HepG2 (cell line): ENCODE results near the gene INSR. TPM values are rescaled to one million over a fixed set of nuclear protein-coding genes. Genes with fewer than 3 reads are reported as not detected.

Source experiments
- ATAC-seq: fragments of 200-7000 bp; cut with Tn5 transposase; 3 replicates; pipeline ENCODE4 v1.9.1; 2020; ENCODE audit warnings: mild to moderate bottlenecking, moderate library complexity
- BruUV-seq: library from RNA; stranded (reverse); fragments of 400-500 nt; replicated peaks from 2 replicates; lab custom pipeline; 2021; lab: Mats Ljungman, UMichigan
- CTCF ChIA-PET: fragments of 300-600 bp; formaldehyde crosslinking; extraction: SDS; loops from one replicate; lab custom pipeline; 2021; ENCODE audit warnings: low total read pairs, inconsistent platforms, low intra/inter-chr PET ratio; lab: Yijun Ruan, JAX
- POLR2A ChIA-PET: fragments of 350-600 bp; sonication (Branson Sonifier 250); formaldehyde crosslinking; loops from one replicate; lab custom pipeline; 2020; ENCODE audit warnings: antibody characterized with exemption, inconsistent platforms; lab: Yijun Ruan, JAX
- DNase-seq: peaks from one replicate; pipeline ENCODE4 v3.0.0-alpha.2; 2015; ENCODE audit warnings: low spot score
- FAIRE-seq: peaks from 3 replicates; lab custom pipeline; 2011; peaks lifted over from hg19 to GRCh38; lab: Jason Lieb, UNC
- H2AFZ ChIP-seq: one replicate; pipeline ENCODE4 v1.6.1; 2011; ENCODE audit warnings: low read length, inconsistent platforms
- H3K27ac ChIP-seq: fragments of 300-600 bp; 3 replicates; pipeline ENCODE4 v1.8.0; 2011; ENCODE audit warnings: mixed run types, mild to moderate bottlenecking, mixed read lengths, low read length, inconsistent platforms; ENCODE audit not compliant: insufficient read depth; ENCODE audit errors: extremely low read length
- H3K27me3 ChIP-seq, 2 experiments: fragments of 200-600 bp in 1 of 2; 2 replicates in 1 of 2; 3 replicates in 1 of 2; pipeline versions ENCODE4 v1.6.0 to v1.8.0; 2011; ENCODE audit warnings: low read length in 2 of 2, mild to moderate bottlenecking in 2 of 2, moderate library complexity in 2 of 2, inconsistent platforms in 1 of 2; ENCODE audit not compliant: insufficient read depth in 2 of 2, control insufficient read depth in 1 of 2
- H3K36me3 ChIP-seq, 2 experiments: fragments of 200-600 bp in 1 of 2; replicated peaks in 1 of 2; 2 replicates in 1 of 2; 3 replicates in 1 of 2; pipeline versions ENCODE4 v1.5.1 to v1.8.0; 2011; ENCODE audit warnings: low read length in 2 of 2, inconsistent platforms in 1 of 2; ENCODE audit not compliant: insufficient read depth in 2 of 2, control insufficient read depth in 1 of 2
- H3K4me1 ChIP-seq: 2 replicates; pipeline ENCODE4 v1.5.1; 2012; ENCODE audit warnings: low read length, inconsistent platforms; ENCODE audit not compliant: insufficient read depth
- H3K4me2 ChIP-seq: 2 replicates; pipeline ENCODE4 v1.6.0; 2011; ENCODE audit warnings: low read depth, low read length, inconsistent platforms
- H3K4me3 ChIP-seq, 3 experiments: fragments of 200-600 bp in 1 of 3; sonication (generic), shearing (Covaris generic) in 1 of 3; replicated peaks in 1 of 3; 2 replicates each; pipeline ENCODE4 v1.5.1; 2011 to 2016; ENCODE audit warnings: low read length in 3 of 3, inconsistent platforms in 2 of 3, low read depth in 2 of 3, mild to moderate bottlenecking in 2 of 3, control low read depth in 1 of 3, mixed read lengths in 1 of 3; ENCODE audit not compliant: insufficient read depth in 1 of 3
- H3K79me2 ChIP-seq: one replicate; pipeline ENCODE4 v1.6.1; 2011; ENCODE audit warnings: low read length, inconsistent platforms; ENCODE audit not compliant: insufficient read depth
- H3K9ac ChIP-seq: 2 replicates; pipeline ENCODE4 v1.6.0; 2011; ENCODE audit warnings: mild to moderate bottlenecking, low read depth, low read length, inconsistent platforms; ENCODE audit not compliant: insufficient read depth
- H3K9me3 ChIP-seq: 2 replicates; pipeline ENCODE4 v1.5.1; 2012; ENCODE audit warnings: mild to moderate bottlenecking, low read length
- H4K20me1 ChIP-seq: 2 replicates; pipeline ENCODE4 v1.6.0; 2011; ENCODE audit warnings: inconsistent platforms, mild to moderate bottlenecking, low read length, moderate library complexity; ENCODE audit not compliant: insufficient read depth
- EED ChIP-seq: sonication (generic); formaldehyde crosslinking; IDR thresholded peaks from 2 replicates; pipeline ENCODE4 v1.5.0; 2020; ENCODE audit warnings: mild to moderate bottlenecking, missing genetic modification reagents
- FOSL1 ChIP-seq: sonication (generic); formaldehyde crosslinking; IDR thresholded peaks from 2 replicates; pipeline ENCODE4 v1.9.0; 2021; ENCODE audit warnings: missing genetic modification reagents, borderline replicate concordance
- RORA ChIP-seq: sonication (generic); formaldehyde crosslinking; IDR thresholded peaks from 2 replicates; pipeline ENCODE4 v1.5.0; 2020; ENCODE audit warnings: mild to moderate bottlenecking, missing genetic modification reagents, moderate library complexity
- SMARCE1 ChIP-seq: fragments of 450-650 bp; IDR thresholded peaks from 2 replicates; pipeline ENCODE4 v1.6.1; 2017; ENCODE audit warnings: borderline replicate concordance
- TOPORS ChIP-seq: sonication (generic); formaldehyde crosslinking; IDR thresholded peaks from 2 replicates; pipeline ENCODE4 v1.8.0; 2023; ENCODE audit warnings: mild to moderate bottlenecking, missing genetic modification reagents
- ZFP82 ChIP-seq: sonication (generic); formaldehyde crosslinking; IDR thresholded peaks from 2 replicates; pipeline ENCODE4 v1.5.1; 2020; ENCODE audit warnings: mild to moderate bottlenecking, missing genetic modification reagents, borderline replicate concordance
- ZNF205 ChIP-seq: IDR thresholded peaks from 2 replicates; pipeline ENCODE4 v1.6.1; 2018; ENCODE audit warnings: missing biosample characterization, missing genetic modification reagents
- ZNF552 ChIP-seq: sonication (generic); formaldehyde crosslinking; IDR thresholded peaks from 2 replicates; pipeline ENCODE4 v1.9.0; 2022; ENCODE audit warnings: missing genetic modification reagents, mild to moderate bottlenecking, borderline replicate concordance
- ZNF691 ChIP-seq: sonication (generic); formaldehyde crosslinking; IDR thresholded peaks from 2 replicates; pipeline ENCODE4 v1.4.0; 2020; ENCODE audit warnings: missing genetic modification reagents, low read depth, mild to moderate bottlenecking, borderline replicate concordance
- WGBS: methylation state at CpG from one replicate; pipeline ENCODE4 v1.1.6; 2017; ENCODE audit warnings: low lambda C conversion rate; 5-methylcytosine and 5-hydroxymethylcytosine counted together
- in situ Hi-C: cut with HindIII; loops from 2 replicates; pipeline ENCODE4 v1.10.0; 2017; ENCODE audit warnings: low pct_unique_long_range_greater_than_20kb; ENCODE audit not compliant: extremely low pct_ligation_motif_present
- intact Hi-C: fragments of 100-400 bp; cut with micrococcal nuclease; formaldehyde crosslinking; loops from one replicate; pipeline ENCODE4 v1.10.0; 2022; ENCODE audit not compliant: unreplicated experiment
- polyA plus RNA-seq, 8 experiments: library from polyadenylated mRNA; depleted of rRNA in 3 of 8; stranded (reverse) in 7 of 8; unstranded in 1 of 8; fragments of >200 nt; fragmentation: Illumina TruSeq in 4 of 8; extraction: Trizol in 4 of 8; gene quantifications; 2 replicates each; pipeline versions ENCODE4 v1.2.1 to v1.2.3, GENCODE V29; 2011 to 2016; ENCODE audit warnings: low read depth in 4 of 8, missing spikeins in 1 of 8, mixed read lengths in 1 of 8; ENCODE audit not compliant: insufficient read depth in 1 of 8
- total RNA-seq, 5 experiments: library from RNA; depleted of rRNA; stranded (reverse); fragments of >200 nt; fragmentation: Illumina TruSeq; extraction: Trizol; gene quantifications; 2 replicates each; pipeline ENCODE4 v1.2.3, GENCODE V29; 2016; ENCODE audit warnings: low read depth in 1 of 5
- TF ChIP-seq, protein P1 (sequence below): IDR thresholded peaks from 2 replicates; pipeline ENCODE4 v1.6.1; 2016; ENCODE audit warnings: missing biosample characterization, missing genetic modification reagents, low read depth
- TF ChIP-seq, protein P2 (sequence below): sonication (generic); formaldehyde crosslinking; IDR thresholded peaks from 2 replicates; pipeline ENCODE4 v1.4.0; 2020; ENCODE audit warnings: missing genetic modification reagents, borderline replicate concordance

INSR gene
- total and polyA plus RNA-seq, 2 of the 13 experiments (the other 11 are each of a cell fraction or from before 2014, with no cell fraction given), result 24.2 to 29.8 TPM

DNA sequence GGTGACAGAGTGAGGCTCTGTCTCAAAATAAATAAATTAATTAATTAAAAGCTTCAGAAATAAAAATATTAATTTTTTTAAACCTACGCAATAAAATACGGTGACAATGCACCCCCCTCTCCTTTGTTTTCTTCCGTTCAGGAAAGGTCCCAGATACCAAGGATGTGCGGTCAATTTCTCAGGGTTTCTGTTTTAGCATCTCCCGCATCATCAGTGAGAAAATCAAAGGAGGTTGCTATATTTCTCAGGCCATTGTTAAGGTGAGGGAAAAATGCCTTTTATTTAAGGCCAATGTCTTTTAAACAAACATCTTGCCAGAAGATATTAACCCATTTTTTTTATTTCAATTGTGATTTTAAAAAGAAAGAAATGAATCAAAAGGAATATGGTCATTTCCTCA is 111.7 kb downstream of the INSR start:
- CTCF ChIA-PET, result no interaction called here
- no peak overlapping the region for H3K4me2 ChIP-seq

GRCh38 chr19:7179917-7180306 is 114.3 kb downstream of the INSR start:
- Histone ChIP-seq H2AFZ (no peak overlapping the region), H3K4me3 (no peak overlapping the region), H4K20me1 (0 out of 2 replicates have a peak, but pooled peaks cover 5% of the 10 kb centered on the region), H3K27me3 (no peaks in the 10 kb centered on the region), H3K27ac (peak overlapping the region; percentile 2), H3K79me2 (no peaks in the 10 kb centered on the region), H3K9ac (no peak overlapping the region), H3K4me1 (peaks cover 22% of the 10 kb centered on the region), H3K4me2 (no peak overlapping the region), H3K36me3 (peaks cover 21 to 43% of the 10 kb centered on the region in 2 experiments; a peak in 4 of 5 replicates), H3K9me3 (no peaks in the 10 kb centered on the region)
- no peak for ATAC-seq
- in situ Hi-C loops, result no loop called here
- no TSS peak for BruUV-seq
- WGBS, result 95% methylated on average over 2 of the region's 3 CpGs
- CTCF ChIA-PET, result no interaction called here
- POLR2A ChIA-PET, result interaction anchor here (1.0 kb wide), 1 partner anchor 17 kb away, joined by 4 read pairs; no protein-coding TSS in a partner anchor
- intact Hi-C loops, result no loop called here
- FAIRE-seq, result no peak
- DNase-seq, result no peak
- TF ChIP-seq, protein P1, sequence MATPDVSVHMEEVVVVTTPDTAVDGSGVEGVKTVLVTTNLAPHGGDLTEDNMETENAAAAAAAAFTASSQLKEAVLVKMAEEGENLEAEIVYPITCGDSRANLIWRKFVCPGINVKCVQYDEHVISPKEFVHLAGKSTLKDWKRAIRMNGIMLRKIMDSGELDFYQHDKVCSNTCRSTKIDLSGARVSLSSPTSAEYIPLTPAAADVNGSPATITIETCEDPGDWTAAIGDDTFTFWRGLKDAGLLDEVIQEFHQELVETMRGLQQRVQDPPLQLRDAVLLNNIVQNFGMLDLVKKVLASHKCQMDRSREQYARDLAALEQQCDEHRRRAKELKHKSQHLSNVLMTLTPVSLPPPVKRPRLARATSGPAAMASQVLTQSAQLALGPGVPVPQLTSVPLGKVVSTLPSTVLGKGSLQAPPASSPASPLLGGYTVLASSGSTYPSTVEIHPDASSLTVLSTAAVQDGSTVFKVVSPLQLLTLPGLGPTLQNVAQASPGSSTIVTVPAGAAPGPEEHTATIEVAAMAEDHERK, result no peak
- TF ChIP-seq FOSL1 (CRISPR knock-in tag), result no peak
- no peak for TF ChIP-seq EED (CRISPR knock-in tag)
- peak; percentile 98 for TF ChIP-seq ZNF205 (CRISPR knock-in tag)
- TF ChIP-seq, protein P2, sequence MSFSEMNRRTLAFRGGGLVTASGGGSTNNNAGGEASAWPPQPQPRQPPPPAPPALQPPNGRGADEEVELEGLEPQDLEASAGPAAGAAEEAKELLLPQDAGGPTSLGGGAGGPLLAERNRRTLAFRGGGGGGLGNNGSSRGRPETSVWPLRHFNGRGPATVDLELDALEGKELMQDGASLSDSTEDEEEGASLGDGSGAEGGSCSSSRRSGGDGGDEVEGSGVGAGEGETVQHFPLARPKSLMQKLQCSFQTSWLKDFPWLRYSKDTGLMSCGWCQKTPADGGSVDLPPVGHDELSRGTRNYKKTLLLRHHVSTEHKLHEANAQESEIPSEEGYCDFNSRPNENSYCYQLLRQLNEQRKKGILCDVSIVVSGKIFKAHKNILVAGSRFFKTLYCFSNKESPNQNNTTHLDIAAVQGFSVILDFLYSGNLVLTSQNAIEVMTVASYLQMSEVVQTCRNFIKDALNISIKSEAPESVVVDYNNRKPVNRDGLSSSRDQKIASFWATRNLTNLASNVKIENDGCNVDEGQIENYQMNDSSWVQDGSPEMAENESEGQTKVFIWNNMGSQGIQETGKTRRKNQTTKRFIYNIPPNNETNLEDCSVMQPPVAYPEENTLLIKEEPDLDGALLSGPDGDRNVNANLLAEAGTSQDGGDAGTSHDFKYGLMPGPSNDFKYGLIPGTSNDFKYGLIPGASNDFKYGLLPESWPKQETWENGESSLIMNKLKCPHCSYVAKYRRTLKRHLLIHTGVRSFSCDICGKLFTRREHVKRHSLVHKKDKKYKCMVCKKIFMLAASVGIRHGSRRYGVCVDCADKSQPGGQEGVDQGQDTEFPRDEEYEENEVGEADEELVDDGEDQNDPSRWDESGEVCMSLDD (CRISPR knock-in tag), result no peak
- TF ChIP-seq SMARCE1, result no peak
- no peak for TF ChIP-seq ZFP82 (CRISPR knock-in tag)

More for the DNA sequence above, 111.7 kb downstream of the INSR start:
- Histone ChIP-seq H4K20me1 (0 out of 2 replicates have a peak, but pooled peaks cover 5% of the 10 kb centered on the region), H3K4me1 (peaks cover 22% of the 10 kb centered on the region), H3K36me3 (peaks cover 15 to 31% of the 10 kb centered on the region in 2 experiments; a peak in 4 of 5 replicates), H2AFZ (no peak overlapping the region), H3K27ac (no peak overlapping the region), H3K27me3 (no peaks in the 10 kb centered on the region), H3K9me3 (no peaks in the 10 kb centered on the region), H3K79me2 (no peaks in the 10 kb centered on the region), H3K9ac (no peak overlapping the region), H3K4me3 (no peak overlapping the region)
- no peak for TF ChIP-seq ZNF552
- no peak for TF ChIP-seq ZNF691
- no peak for TF ChIP-seq TOPORS (CRISPR knock-in tag)
- no peak for TF ChIP-seq RORA
- in situ Hi-C loops (no loop called here), intact Hi-C loops (no loop called here)
- TSS peak; percentile 46 for BruUV-seq
- WGBS, result 97% methylated on average over 5 of the region's 5 CpGs
- POLR2A ChIA-PET, result no interaction called here
- FAIRE-seq, result no peak
- no peak for DNase-seq
- no peak for ATAC-seq
